DND-41 (cell line): Measurements from ENCODE around the gene GCN1.

Source experiments
- EZH2 ChIP-seq: IDR thresholded peaks from 3 replicates; pipeline ENCODE4 v1.6.1; 2012; ENCODE audit warnings: borderline replicate concordance, low read depth, mild to moderate bottlenecking, moderate library complexity, low read length, inconsistent platforms; ENCODE audit not compliant: severe bottlenecking
- TF ChIP-seq, protein P1 (sequence below): IDR thresholded peaks from 2 replicates; pipeline ENCODE4 v1.5.1; 2012; ENCODE audit warnings: borderline replicate concordance, low read length, moderate library complexity, mild to moderate bottlenecking; ENCODE audit not compliant: poor library complexity, severe bottlenecking; ENCODE audit errors: extremely low read depth

DNA sequence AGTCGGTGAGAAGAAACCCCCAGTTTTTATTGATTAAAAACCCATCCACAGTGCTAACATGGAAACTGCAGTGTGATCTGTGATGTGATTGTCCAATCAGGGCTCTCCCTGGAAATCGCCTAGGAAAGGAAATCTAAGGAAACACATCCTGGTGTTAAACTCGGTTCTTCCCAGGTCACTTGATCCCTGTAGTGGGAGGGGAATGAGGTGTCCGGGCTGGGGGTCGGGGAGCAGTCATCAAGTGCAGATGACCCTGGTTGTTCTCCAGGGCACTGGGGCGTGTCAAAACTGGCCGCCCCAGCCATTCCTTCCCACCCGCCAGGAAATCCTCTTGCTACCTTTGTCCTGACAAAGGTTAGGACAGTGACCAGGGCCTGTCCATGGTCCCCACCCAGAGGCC, 98.8 kb downstream of the GCN1 start:
- TF ChIP-seq, protein P1, sequence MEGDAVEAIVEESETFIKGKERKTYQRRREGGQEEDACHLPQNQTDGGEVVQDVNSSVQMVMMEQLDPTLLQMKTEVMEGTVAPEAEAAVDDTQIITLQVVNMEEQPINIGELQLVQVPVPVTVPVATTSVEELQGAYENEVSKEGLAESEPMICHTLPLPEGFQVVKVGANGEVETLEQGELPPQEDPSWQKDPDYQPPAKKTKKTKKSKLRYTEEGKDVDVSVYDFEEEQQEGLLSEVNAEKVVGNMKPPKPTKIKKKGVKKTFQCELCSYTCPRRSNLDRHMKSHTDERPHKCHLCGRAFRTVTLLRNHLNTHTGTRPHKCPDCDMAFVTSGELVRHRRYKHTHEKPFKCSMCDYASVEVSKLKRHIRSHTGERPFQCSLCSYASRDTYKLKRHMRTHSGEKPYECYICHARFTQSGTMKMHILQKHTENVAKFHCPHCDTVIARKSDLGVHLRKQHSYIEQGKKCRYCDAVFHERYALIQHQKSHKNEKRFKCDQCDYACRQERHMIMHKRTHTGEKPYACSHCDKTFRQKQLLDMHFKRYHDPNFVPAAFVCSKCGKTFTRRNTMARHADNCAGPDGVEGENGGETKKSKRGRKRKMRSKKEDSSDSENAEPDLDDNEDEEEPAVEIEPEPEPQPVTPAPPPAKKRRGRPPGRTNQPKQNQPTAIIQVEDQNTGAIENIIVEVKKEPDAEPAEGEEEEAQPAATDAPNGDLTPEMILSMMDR = no peak
- TF ChIP-seq EZH2 = no peak
